Calu3 (cell line): ENCODE data around the gene ABCA13. TPM values are rescaled to one million over a fixed set of nuclear protein-coding genes. Genes with fewer than 3 reads are reported as not detected.

Source experiments
- BruUV-seq: library from RNA; stranded (reverse); fragments of 400-500 nt; replicated peaks from 2 replicates; lab custom pipeline; 2021; lab: Mats Ljungman, UMichigan
- CTCF ChIA-PET: fragments of 300-600 bp; sonication (Branson Sonifier 250); formaldehyde crosslinking; loops from one replicate; lab custom pipeline; 2022; ENCODE audit warnings: antibody characterized with exemption; lab: Charles Lee
- DNase-seq: peaks from one replicate; pipeline ENCODE4 v3.0.0; 2022
- H3K27ac Mint-ChIP-seq: one replicate; pipeline ENCODE4 v1.8.0; 2022; ENCODE audit warnings: mixed read lengths; ENCODE audit not compliant: unreplicated experiment
- H3K27me3 Mint-ChIP-seq: one replicate; pipeline ENCODE4 v1.8.0; 2022; ENCODE audit warnings: mixed read lengths; ENCODE audit not compliant: unreplicated experiment
- H3K36me3 Mint-ChIP-seq: one replicate; pipeline ENCODE4 v1.8.0; 2022; ENCODE audit warnings: mild to moderate bottlenecking, moderate library complexity, mixed read lengths; ENCODE audit not compliant: insufficient read depth, unreplicated experiment
- H3K4me1 Mint-ChIP-seq: one replicate; pipeline ENCODE4 v1.8.0; 2022; ENCODE audit warnings: mild to moderate bottlenecking, low read depth, mixed read lengths; ENCODE audit not compliant: unreplicated experiment
- H3K4me3 Mint-ChIP-seq: one replicate; pipeline ENCODE4 v1.8.0; 2022; ENCODE audit warnings: mild to moderate bottlenecking, low read depth, moderate library complexity, mixed read lengths; ENCODE audit not compliant: unreplicated experiment
- H3K9me3 Mint-ChIP-seq: one replicate; pipeline ENCODE4 v1.8.0; 2022; ENCODE audit warnings: low read depth, mixed read lengths; ENCODE audit not compliant: unreplicated experiment
- intact Hi-C: fragments of 100-400 bp; cut with micrococcal nuclease; formaldehyde crosslinking; loops from one replicate; pipeline ENCODE4 v1.10.0; 2022; ENCODE audit not compliant: unreplicated experiment
- total RNA-seq: library from RNA; stranded (reverse); gene quantifications from 2 replicates; pipeline ENCODE4 v1.2.3, GENCODE V29; 2022
- TF ChIP-seq, protein P1 (sequence below): fragments of 200-600 bp; IDR thresholded peaks from one replicate; pipeline ENCODE4 v1.8.0; 2022; ENCODE audit warnings: antibody characterized with exemption; ENCODE audit not compliant: unreplicated experiment

Gene ABCA13
- total RNA-seq, 1 experiment from 2014 or later: 12.1 TPM

DNA sequence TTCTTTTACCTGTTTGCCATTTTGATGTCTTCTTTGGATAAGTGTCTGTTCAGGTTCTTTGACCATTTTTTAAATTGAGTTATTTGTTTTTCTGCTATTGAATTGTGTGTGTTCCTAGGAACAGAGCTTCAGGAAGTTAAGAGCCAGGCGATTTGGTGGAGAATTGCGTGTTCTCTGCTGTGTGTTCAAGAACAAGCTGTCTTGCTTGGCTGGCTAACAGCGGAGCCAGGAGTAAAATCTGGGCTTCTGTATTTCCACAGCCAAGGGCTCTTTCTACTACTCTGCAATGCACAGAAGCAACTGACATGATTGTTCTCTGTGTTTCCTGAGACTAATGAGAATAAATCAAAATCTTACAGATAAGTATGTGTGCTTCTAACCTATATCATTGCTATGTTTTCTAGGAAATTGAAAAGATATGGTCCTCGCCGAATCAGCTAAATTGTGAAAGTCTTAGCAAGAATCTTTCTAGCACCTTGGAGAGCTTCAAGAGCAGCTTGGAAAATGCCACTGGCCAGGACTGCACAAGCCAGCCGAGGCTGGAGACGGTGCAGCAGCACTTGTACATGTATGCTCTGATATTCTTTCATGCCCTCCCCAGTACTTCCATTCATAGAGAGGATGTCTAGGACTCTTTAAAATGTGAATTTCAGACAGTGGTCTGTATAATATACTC, 124.2 kb downstream of the ABCA13 start:
- BruUV-seq: no TSS peak
- H3K4me1 Mint-ChIP-seq: peaks cover 9% of the 10 kb centered on the region
- CTCF ChIA-PET: no interaction called here
- TF ChIP-seq, protein P1, sequence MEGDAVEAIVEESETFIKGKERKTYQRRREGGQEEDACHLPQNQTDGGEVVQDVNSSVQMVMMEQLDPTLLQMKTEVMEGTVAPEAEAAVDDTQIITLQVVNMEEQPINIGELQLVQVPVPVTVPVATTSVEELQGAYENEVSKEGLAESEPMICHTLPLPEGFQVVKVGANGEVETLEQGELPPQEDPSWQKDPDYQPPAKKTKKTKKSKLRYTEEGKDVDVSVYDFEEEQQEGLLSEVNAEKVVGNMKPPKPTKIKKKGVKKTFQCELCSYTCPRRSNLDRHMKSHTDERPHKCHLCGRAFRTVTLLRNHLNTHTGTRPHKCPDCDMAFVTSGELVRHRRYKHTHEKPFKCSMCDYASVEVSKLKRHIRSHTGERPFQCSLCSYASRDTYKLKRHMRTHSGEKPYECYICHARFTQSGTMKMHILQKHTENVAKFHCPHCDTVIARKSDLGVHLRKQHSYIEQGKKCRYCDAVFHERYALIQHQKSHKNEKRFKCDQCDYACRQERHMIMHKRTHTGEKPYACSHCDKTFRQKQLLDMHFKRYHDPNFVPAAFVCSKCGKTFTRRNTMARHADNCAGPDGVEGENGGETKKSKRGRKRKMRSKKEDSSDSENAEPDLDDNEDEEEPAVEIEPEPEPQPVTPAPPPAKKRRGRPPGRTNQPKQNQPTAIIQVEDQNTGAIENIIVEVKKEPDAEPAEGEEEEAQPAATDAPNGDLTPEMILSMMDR: no peak
- no peaks in the 10 kb centered on the region for H3K36me3 Mint-ChIP-seq
- H3K27ac Mint-ChIP-seq: no peak overlapping the region
- H3K27me3 Mint-ChIP-seq: no peaks in the 10 kb centered on the region
- no peaks in the 10 kb centered on the region for H3K9me3 Mint-ChIP-seq
- intact Hi-C loops: no loop called here
- no peak overlapping the region for H3K4me3 Mint-ChIP-seq
- no peak for DNase-seq

DNA sequence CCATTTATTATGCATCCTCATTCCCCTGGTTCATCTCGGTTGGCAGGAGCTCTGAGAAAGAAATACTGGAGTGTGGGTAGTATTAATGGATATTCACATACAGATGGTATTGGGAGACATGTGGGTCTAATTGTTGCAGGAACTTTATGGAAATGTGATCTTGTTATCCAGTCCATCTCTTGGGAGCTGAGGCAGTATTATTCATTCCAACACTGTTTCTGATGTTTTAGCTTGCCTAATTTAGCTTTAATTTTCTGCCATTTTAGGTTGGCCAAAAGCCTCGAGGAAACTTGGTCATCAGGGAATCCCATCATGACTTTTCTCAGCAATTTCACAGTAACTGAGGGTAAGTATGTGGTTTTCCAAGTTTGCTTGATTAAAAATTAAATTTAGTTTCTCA, 125.7 kb downstream of the ABCA13 start:
- H3K9me3 Mint-ChIP-seq: no peaks in the 10 kb centered on the region
- CTCF ChIA-PET: interaction anchor here (1.0 kb wide), 1 partner anchor 19 kb away, joined by 3 read pairs; no protein-coding TSS in a partner anchor
- BruUV-seq: no TSS peak
- peaks cover 9% of the 10 kb centered on the region for H3K4me1 Mint-ChIP-seq
- H3K27ac Mint-ChIP-seq: no peak overlapping the region
- no peak overlapping the region for H3K4me3 Mint-ChIP-seq
- no peaks in the 10 kb centered on the region for H3K27me3 Mint-ChIP-seq
- TF ChIP-seq, protein P1: no peak
- H3K36me3 Mint-ChIP-seq: no peaks in the 10 kb centered on the region
- DNase-seq: no peak
- intact Hi-C loops: no loop called here

DNA sequence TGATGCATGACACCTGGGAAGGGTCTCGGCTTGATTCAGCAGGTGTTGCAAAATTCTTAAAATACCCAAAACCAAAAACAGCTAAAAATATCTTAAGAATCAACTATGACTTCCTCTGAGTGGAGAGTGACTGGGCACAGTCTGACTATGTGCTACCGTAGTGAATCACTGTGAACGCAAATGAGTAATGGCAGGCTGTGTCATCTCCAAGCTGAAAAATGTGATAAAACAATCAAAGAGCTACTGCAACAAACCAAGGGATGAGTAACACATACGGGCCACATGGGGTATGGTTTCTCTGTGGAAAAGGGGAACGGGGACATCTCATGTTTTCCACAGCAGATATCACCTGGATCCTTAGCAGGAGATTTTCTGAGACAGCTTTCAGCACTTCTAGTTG, 127.5 kb downstream of the ABCA13 start:
- H3K4me1 Mint-ChIP-seq: peaks cover 9% of the 10 kb centered on the region
- DNase-seq: no peak
- H3K4me3 Mint-ChIP-seq: no peak overlapping the region
- no peaks in the 10 kb centered on the region for H3K36me3 Mint-ChIP-seq
- CTCF ChIA-PET: interaction anchor here (0.9 to 1.1 kb wide), 5 partner anchors 10 to 161 kb away, joined by 3 to 4 read pairs (median 3); no protein-coding TSS in a partner anchor
- no peaks in the 10 kb centered on the region for H3K9me3 Mint-ChIP-seq
- no TSS peak for BruUV-seq
- intact Hi-C loops: loop anchor here (1.0 to 2.0 kb wide), 5 partner anchors 130 to 1554 kb away; no protein-coding TSS in a partner anchor
- H3K27me3 Mint-ChIP-seq: no peaks in the 10 kb centered on the region
- TF ChIP-seq, protein P1: no peak
- H3K27ac Mint-ChIP-seq: no peak overlapping the region

DNA sequence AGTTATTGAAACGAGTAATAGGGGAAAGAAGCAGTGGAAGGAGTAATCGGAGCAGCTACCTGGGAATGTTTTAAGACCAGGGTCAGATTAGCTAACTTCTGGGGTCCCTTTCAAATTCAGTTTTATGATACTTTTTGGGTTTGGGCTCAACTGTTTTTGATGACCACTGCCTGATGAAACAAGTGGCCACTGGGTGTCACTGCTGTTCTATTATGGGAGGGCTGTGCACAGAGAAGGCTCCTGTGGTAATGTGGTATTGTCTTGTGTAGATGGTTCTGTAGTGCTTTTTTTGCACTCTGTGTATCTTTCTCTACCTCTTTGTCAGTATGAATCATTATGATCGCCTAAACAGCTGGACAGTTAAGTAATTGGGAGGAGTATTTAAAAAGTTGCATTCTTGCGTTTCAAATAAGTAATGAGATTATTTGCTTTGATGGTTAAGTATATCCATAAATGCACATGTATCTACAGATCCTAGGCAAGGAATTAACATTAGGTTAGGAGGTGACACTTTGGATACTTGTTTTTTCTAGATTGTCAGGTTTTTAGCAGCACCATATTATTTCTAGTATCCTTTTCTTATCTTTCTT, 128.4 kb downstream of the ABCA13 start:
- DNase-seq: peak; percentile 81
- no peak overlapping the region for H3K4me3 Mint-ChIP-seq
- H3K9me3 Mint-ChIP-seq: no peaks in the 10 kb centered on the region
- H3K36me3 Mint-ChIP-seq: no peaks in the 10 kb centered on the region
- no peak overlapping the region for H3K27ac Mint-ChIP-seq
- TF ChIP-seq, protein P1: peak; percentile 78
- BruUV-seq: no TSS peak
- intact Hi-C loops: loop anchor here (1.0 to 2.0 kb wide), 5 partner anchors 131 to 1553 kb away; no protein-coding TSS in a partner anchor
- CTCF ChIA-PET: interaction anchor here (0.9 to 1.1 kb wide), 3 partner anchors 46 to 1491 kb away, joined by 3 read pairs; no protein-coding TSS in a partner anchor
- peaks cover 9% of the 10 kb centered on the region for H3K4me1 Mint-ChIP-seq
- no peaks in the 10 kb centered on the region for H3K27me3 Mint-ChIP-seq
